IPS DF 19.7 (cell line): ENCODE data around the gene PRKCE.
"Not testable (repeated sequence)": the region's sequence is repeated elsewhere in the genome, so short reads cannot be mapped to it uniquely, and the experiment has no call there.

Experiments used
- DNase-seq: peaks from one replicate; pipeline ENCODE4 v3.0.0-alpha.2; 2013; ENCODE audit warnings: low read depth, low spot score

Gene PRKCE

DNA sequence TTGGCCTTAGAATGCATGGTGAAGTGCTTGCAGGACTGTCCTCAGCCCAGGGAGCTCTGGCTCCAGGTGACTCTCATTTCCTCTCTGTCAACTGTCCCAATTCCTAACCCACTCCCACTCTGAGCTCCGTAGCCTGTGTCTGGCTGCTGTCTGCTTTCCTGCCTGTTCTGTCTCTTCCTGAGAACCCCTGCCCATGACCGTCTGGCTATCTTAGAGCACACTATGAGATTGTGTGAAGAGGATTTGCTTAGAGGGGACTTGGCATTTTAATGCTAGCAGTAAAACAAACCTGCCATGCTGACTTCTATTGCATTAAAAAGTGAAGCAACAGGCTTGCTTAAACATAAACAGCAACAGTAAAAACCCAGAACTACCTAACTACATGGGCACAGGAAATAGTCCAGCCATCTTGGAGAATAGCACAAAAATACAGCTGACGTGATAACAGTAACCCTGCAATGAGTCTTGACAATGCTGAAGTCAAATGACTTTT is 234.7 kb downstream of the PRKCE start:
- DNase-seq: no peak

- DNase-seq: no peak
Measured at GRCh38 chr2:45888167-45888566, 236.7 kb downstream of the PRKCE start.

DNA sequence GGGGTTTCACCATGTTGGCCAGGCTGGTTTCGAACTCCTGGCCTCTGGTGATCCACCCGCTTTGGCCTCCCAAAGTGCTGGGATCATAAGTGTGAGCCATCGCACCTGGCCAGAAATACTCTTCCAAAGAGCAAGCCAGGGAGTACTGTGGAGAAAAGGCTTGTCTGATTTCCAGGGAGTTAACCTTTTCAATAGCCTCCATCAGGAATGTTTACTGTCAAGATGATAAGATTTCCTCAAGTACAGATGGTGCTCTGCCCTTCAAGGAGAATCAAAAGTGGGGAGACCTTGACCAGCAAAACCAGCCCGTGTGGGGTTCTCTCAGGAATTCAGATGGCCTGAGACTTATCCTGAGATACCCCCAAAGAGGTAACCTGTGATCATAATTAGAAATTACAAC is 237.2 kb downstream of the PRKCE start:
- no peak for DNase-seq

DNA sequence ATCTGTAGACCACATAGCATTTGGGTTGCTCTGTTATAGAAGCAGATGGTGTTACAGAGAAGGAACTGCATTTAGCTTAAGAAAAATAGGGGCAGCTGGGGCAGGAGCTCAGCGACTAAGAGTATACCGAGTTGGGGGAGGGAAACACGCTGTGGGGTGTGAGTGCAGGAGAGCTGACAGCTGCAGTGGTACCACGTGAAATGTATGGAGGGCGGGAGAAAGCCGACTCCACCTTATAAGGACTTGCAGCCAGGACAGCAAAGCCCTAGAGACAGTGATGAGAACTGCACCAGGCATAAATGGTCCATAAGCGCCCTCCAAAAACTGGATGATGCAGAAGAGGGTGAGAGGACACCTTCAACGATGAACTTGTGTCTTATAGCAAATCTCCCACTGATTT is 237.6 kb downstream of the PRKCE start:
- peak; percentile 20 for DNase-seq

- no peak for DNase-seq
Measured at GRCh38 chr2:45889620-45890370, 238.3 kb downstream of the PRKCE start.

DNA sequence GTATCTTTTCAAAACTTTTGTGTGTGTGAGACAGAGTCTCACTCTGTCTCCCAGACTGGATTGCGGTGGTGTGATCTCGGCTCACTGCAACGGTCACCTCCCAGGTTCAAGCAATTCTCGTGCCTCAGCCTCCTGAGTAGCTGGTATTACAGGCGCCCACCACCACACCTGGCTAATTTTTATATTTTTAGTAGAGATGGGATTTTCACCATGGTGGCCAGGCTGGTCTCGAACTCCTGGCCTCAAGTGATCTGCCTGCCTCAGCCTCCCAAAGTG is 238.8 kb downstream of the PRKCE start:
- DNase-seq: not testable (repeated sequence)

GRCh38 chr2:45890819-45891218 is 239.3 kb downstream of the PRKCE start:
- DNase-seq: no peak

DNA sequence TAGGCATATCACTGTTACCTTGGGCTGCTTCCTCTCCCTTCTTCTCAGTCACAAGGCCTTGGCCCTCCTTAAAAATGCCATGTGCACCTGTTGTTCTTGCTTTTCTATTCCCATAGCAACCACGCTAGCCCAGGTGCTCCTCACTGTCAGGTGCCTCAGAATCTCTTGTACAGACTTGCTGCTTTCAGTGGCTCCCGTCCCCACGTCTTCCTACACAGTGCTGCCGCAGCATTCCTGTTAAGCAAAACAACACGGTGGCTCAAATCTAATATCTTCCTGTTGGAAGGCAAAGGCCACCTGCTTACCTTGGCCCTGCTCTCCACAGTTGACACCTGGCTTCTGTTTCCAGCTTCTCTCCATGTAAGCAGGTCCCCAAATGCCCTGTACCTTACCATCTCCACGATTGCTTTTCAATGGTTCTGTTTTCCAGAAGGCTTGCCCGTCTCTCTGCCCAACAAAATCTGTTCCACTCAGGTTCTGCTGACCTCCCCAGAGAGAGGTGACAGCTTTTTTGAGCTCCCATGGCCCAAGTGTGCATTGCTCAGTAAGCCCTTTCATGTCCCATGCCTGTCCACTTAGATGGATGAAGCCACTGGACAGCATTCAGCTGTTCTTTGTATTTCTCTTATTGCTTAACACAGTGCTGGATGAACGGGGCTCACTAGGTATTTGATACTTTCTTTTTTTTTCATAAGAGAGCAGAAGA is 240.4 kb downstream of the PRKCE start:
- no peak for DNase-seq

GRCh38 chr2:45892425-45892745 is 240.9 kb downstream of the PRKCE start:
- no peak for DNase-seq

- DNase-seq: no peak
Measured at GRCh38 chr2:45892757-45893156, 241.3 kb downstream of the PRKCE start.

DNA sequence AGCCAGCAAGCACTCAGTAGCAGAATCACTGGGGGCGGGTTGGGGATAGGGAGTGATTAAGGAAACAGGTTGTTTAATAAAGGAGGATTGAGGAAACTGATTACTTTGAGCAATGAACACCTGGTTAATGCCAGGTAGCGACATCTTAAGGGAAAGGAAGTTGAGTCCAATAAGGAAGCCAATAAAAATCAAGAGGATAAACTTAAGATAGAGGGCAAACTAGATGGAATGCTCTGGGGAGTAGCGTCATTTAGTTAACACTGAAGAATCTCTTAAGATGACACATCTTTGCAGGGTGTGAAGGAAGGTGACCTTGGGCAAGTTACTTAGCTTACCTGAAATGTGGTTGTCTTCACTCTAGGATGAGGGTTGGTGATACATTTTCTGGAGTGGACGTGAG is 242.7 kb downstream of the PRKCE start:
- no peak for DNase-seq

DNA sequence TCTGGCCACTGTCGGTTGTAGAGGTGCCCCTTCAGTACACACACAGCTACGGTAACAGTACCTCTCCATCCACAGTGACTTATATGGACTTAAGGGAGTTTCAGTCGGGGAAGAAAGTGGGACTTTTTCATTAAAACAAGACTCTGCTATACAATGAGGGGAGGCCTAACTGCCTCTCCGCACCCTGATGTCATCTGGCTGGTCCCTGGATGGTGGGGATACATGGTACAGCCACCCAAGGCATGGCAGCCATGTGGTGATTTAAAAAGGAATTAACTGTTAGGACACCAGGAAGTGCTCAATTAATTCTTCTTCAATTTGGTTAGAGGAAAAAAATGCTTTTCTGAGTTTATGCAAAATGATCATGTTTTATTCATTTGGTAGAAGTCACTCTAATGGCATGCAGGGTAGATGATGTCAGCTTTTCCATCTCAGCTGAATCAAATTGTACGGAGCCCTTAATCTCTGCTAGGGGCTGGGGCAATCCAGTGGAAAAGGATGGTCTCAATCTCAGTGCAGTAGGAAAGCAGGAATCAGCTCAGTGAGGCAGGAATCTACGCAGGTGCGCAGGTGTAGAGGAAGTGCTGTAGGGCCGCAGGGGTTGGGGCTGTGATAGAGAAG is 243.9 kb downstream of the PRKCE start:
- DNase-seq: no peak

- no peak for DNase-seq
Measured at GRCh38 chr2:45896311-45896710, 244.8 kb downstream of the PRKCE start.

- DNase-seq: no peak
Measured at GRCh38 chr2:45897842-45898241, 246.4 kb downstream of the PRKCE start.

- no peak for DNase-seq
Measured at GRCh38 chr2:45898819-45899218, 247.3 kb downstream of the PRKCE start.

DNA sequence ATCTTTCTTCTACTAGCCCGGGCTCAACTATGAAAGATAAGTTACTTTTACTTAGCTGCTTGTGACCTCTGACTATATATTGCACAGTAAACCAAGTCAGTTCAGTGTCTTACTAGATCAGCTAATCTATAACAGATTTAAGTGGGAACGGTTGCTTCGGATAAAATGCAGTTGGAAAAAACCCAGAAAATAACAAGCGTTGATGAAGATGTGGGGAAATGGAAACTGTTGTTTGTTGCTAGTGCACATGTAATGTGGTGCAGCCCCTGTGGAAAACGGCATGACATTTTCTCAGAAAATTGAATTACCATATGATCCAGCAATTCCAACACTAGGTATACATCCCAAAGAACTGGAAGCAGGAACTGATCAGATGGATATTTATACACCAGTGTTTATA is 248.5 kb downstream of the PRKCE start:
- no peak for DNase-seq

DNA sequence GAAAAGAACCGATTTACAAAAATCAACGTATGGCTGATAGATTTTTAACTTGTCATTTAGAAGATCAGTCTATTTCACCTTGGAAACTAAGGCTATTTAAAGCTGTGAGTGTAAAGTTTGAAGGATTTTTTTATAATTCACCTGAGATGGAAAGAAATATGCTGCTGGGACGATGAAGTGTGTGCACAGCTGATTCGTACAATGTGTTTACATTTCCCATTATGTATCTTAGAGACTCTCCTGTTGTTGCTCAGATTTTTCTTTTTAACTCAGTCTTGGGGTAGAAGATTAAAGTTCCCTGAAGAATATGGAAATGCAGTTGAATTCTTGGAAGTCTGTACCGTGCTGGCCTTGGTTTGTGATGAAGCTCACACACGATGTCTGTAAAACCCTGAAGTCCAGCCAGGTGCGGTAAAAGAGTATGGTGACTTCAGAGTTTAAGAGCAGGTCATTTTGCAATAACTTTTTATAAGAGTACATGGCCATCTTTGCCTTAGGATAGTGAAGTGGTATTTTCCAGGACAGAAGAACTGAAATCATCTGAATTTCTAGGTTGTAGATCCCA is 250.1 kb downstream of the PRKCE start:
- no peak for DNase-seq

DNA sequence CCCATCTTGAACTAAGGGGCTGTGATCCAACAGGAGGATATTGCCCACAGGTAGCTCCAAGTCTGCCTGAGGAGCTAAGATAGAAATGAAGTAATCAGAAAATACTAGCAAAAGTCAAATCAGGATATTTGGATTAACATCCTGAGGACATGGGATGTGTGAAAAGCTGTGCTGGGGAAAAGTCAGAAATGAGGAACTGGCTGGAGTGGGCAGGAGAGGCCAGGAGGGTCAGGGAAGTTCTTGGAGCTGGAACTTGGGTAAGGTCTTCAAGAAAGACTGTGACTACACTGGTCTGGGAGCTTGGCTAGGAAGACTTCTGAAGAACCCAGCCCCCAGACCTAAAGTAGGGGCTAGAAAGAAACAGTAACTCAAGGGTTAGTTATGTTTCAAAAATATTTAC is 250.9 kb downstream of the PRKCE start:
- no peak for DNase-seq

DNA sequence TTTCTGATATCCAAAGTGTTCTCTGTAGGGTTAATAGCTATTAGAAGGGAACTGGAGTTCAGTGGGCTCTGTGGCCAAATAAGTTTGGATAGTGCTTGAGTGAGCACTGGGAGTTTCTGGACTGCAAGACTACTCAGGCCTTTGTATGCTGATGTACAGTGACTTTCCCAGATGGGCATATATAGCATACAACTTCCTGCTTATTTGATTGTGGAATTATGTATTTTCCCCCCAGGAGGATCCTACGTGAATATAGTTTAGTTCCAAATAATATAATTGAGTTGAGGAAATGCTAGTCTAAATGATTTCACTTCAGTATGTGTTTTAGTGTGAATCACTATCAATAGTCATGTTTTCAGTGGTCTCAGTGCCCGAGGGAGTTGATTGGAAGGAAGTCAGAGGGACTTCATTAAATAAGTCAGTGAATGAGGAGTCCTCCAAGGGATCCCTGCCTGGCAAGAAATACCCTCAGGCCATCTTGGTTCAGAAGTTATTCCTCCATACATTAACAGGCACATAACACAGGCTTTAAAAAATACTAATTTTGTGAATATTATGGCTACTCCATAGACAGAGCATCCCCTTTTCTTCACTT is 251.4 kb downstream of the PRKCE start:
- no peak for DNase-seq

DNA sequence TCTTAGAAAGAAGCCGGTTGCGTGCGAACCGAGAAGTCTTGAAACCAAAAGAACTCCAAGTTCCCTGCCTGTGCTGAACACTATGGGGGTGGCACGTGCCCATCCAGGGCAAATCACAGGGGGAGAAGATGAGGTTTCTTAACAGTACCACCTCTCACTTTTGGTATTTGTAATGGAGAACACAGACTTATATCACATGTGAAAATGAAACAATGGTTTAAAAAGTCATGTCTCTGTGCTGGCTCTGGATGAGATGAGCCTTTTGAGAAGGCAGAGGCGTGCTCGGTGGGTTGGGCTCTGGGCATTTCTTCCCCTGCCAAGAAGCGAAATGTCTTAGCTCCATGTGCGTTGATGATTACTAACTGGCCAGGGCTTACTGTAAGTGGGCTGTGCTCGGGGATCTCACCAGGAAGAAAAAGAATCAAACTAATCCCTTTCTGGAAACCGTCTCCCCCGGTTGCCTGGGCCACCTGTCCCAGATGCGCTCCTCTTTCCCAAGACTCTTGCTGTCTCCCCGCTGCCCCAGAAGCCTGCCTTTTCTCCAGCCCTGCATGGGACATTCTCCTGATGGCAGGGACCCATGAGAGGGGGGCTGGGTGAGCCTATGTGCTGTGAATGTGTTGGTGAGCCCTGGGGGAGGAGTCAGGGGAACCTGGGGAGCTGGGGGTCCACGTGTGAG is 252.9 kb downstream of the PRKCE start:
- no peak for DNase-seq

- no peak for DNase-seq
Measured at GRCh38 chr2:45904946-45905631, 253.6 kb downstream of the PRKCE start.
